ENCODE data around the gene AP4E1.

Gene AP4E1

DNA sequence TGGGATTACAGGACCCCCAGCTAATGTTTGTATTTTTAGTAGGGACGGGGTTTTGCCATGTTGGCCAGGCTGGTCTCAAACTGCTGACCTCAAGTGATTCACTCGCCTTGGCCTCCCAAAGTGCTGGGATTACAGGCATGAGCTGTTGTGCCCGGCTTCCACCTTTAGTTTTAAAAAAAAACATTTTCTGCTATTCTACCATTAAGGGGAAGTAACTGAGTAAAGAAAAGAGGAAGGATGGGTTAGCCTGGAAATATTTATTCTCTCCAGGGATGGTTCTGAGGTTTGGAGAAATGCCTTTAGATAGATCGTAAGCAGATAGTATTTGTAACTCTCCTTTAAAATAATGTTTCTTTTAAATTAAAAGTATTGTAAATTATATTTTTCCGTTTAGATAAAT is 3.1 kb downstream of the AP4E1 start:
- TF ChIP-seq POLR2AphosphoS5 (IDR thresholded peaks at IDR 0.05; ENCODE audit: low read depth, low read length) (no peak), TAF1 (IDR thresholded peaks at IDR 0.05; ENCODE audit: borderline replicate concordance, insufficient read depth, low read length) (no peak), SIN3A (IDR thresholded peaks at IDR 0.05; ENCODE audit: borderline replicate concordance, insufficient read depth, low read length) (no peak), FOXP2 (optimal IDR thresholded peaks at IDR 0.05; ENCODE audit: borderline replicate concordance, extremely low read depth, extremely low read length, insufficient read depth) (no peak), REST (IDR thresholded peaks at IDR 0.05; ENCODE audit: insufficient read depth in 1 of 2, low read depth in 2 of 2, low read length in 2 of 2) (no peak)

- TF ChIP-seq FOXP2 (optimal IDR thresholded peaks at IDR 0.05; ENCODE audit: borderline replicate concordance, extremely low read depth, extremely low read length, insufficient read depth): no peak
Observed at GRCh38 chr15:50916400-50916799, 7.9 kb downstream of the AP4E1 start.

GRCh38 chr15:50925281-50925680 is 16.8 kb downstream of the AP4E1 start:
- TF ChIP-seq REST (IDR thresholded peaks at IDR 0.05; ENCODE audit: insufficient read depth in 1 of 2, low read depth in 2 of 2, low read length in 2 of 2): no peak
- no peak for TF ChIP-seq SIN3A (IDR thresholded peaks at IDR 0.05; ENCODE audit: borderline replicate concordance, insufficient read depth, low read length)
- no peak for TF ChIP-seq POLR2AphosphoS5 (IDR thresholded peaks at IDR 0.05; ENCODE audit: low read depth, low read length)
- TF ChIP-seq FOXP2 (optimal IDR thresholded peaks at IDR 0.05; ENCODE audit: borderline replicate concordance, extremely low read depth, extremely low read length, insufficient read depth): no peak
- TF ChIP-seq TAF1 (IDR thresholded peaks at IDR 0.05; ENCODE audit: borderline replicate concordance, insufficient read depth, low read length): no peak

DNA sequence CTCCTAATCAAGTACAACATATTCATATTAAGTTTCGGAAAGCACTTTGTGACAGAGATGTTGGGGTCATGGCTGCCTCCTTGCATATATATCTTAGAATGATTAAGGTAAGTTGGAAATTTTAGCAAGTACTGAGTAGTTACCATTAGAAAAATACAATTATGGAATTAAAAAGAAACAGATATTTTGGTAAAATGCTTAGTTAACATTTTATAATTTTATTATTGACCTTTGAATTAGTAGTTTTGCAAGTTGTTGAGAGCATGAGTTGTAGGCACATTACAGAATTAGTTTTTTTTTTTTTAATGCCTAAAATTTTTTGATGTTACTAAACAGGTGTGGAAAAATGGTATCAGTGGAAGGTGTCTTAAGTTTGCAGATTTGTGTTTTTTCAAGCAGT is 20.6 kb downstream of the AP4E1 start:
- TF ChIP-seq REST (IDR thresholded peaks at IDR 0.05; ENCODE audit: insufficient read depth in 1 of 2, low read depth in 2 of 2, low read length in 2 of 2) (no peak), POLR2AphosphoS5 (IDR thresholded peaks at IDR 0.05; ENCODE audit: low read depth, low read length) (no peak), SIN3A (IDR thresholded peaks at IDR 0.05; ENCODE audit: borderline replicate concordance, insufficient read depth, low read length) (no peak), FOXP2 (optimal IDR thresholded peaks at IDR 0.05; ENCODE audit: borderline replicate concordance, extremely low read depth, extremely low read length, insufficient read depth) (no peak), TAF1 (IDR thresholded peaks at IDR 0.05; ENCODE audit: borderline replicate concordance, insufficient read depth, low read length) (no peak)

GRCh38 chr15:50930792-50931191 is 22.3 kb downstream of the AP4E1 start:
- TF ChIP-seq REST (IDR thresholded peaks at IDR 0.05; ENCODE audit: insufficient read depth in 1 of 2, low read depth in 2 of 2, low read length in 2 of 2) (no peak), POLR2AphosphoS5 (IDR thresholded peaks at IDR 0.05; ENCODE audit: low read depth, low read length) (no peak), SIN3A (IDR thresholded peaks at IDR 0.05; ENCODE audit: borderline replicate concordance, insufficient read depth, low read length) (no peak), TAF1 (IDR thresholded peaks at IDR 0.05; ENCODE audit: borderline replicate concordance, insufficient read depth, low read length) (no peak), FOXP2 (optimal IDR thresholded peaks at IDR 0.05; ENCODE audit: borderline replicate concordance, extremely low read depth, extremely low read length, insufficient read depth) (no peak)
